HG03457 (cell line): ENCODE results near the gene STK38.
"Not testable (repeated sequence)": the region's sequence is repeated elsewhere in the genome, so short reads cannot be mapped to it uniquely, and the experiment has no call there.

ENCODE experiments used
- ATAC-seq: cut with Tn5 transposase; IDR thresholded peaks from one replicate; pipeline ENCODE4 v1.9.1; 2021; ENCODE audit warnings: moderate number of reproducible peaks; ENCODE audit not compliant: unreplicated experiment

The STK38 gene

GRCh38 chr6:36546920-36547645, at the start of gene STK38:
STK38 (minus strand) TSS chr6:36547479; CDS start chr6:36540202, 7,277 bp downstream.
- ATAC-seq = peak; percentile 53

GRCh38 chr6:36596356-36596755, 49.1 kb upstream of the STK38 start:
- no peak for ATAC-seq

DNA sequence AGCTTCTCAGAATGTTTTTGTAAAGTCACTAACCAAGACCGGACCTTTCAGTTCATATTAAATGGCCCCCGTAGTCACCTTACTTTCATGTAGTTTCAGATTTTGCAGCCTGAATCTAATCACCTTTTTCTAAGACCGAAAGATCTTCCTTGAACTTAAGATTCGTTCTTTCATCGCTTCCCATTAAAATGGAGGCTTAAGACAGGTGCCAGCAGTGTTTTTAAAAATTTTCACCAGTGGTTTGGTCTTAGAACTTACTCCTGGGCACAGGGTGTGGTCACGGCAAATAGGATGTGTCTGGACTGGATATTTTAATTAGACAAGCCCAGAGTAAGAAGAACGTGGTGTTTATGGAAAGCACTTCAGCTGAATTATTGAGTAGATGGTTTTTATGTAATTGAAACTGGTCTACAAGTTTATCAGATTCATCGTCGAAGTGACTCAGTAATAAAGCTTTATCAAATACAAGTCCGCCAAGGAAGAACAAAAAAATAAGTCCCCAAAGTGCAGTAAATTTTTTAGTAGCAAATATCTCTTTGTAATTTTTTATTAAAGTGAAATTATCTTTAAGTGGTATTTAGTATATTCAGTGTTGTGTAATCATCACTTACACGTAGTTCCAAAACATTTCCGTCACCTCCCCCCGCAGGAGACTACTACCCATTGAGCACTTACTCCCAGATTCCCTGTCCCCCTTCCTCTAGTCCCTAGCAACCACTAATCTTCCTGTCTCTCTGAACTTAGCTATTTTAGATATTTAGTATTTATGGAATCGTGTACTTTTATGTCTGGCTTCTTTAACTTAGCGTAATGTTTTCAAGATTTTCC, 47.8 kb upstream of the STK38 start:
- no peak for ATAC-seq

- peak; percentile 70 for ATAC-seq
Measured at GRCh38 chr6:36594029-36594815, 46.9 kb upstream of the STK38 start, which contains the start of gene SRSF3. SRSF3 (plus strand) TSS chr6:36594362; CDS start chr6:36596763, 2,401 bp downstream.

DNA sequence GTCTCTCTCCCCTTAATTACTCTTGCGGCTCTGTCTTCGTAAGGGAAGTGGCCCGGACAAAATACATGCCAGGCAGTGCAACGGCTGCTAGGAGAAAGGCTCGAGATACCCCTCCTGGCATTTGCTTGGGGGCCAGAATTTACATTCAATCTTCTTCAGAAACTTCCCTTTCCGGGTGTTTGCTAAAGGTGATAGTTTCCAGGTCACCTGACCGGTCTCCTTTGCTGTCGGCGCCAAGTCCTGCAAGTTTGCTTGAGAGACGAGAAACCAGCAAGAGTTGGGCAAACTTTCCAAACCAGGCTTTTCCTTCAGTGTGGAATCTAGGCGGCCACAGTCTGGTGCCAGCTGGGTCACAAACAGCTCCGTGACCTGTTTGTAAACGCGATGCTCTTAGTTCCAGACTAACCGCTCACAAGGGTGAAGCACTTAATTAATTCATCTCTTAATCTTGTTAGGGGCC, 46.3 kb upstream of the STK38 start:
- peak; percentile 13 for ATAC-seq

DNA sequence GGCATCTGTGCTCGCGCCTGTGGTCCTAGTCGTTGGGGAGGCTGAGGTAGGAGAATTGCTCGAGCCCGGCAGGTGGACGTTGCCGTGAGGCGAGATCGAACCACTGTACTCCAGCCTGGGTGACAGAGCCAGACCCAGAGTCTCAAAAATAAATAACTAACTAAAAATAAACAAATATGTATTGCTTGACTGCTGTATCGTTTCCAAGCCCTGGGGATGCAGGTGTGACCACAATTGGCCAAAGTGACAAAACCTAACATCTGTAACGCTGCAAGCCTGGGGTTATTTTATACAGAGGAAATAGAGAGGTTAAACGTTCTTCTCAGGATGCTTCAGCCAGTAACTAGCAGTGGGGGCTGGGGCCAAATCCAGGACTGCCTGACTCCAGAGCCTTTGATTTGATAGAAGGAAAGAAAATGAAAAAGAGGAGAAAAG, 45.0 kb upstream of the STK38 start:
- ATAC-seq = peak; percentile 37

- ATAC-seq = no peak
Measured at GRCh38 chr6:36590237-36590636, 43.0 kb upstream of the STK38 start.

- ATAC-seq = not testable (repeated sequence)
Measured at GRCh38 chr6:36589025-36589400, 41.7 kb upstream of the STK38 start.

DNA sequence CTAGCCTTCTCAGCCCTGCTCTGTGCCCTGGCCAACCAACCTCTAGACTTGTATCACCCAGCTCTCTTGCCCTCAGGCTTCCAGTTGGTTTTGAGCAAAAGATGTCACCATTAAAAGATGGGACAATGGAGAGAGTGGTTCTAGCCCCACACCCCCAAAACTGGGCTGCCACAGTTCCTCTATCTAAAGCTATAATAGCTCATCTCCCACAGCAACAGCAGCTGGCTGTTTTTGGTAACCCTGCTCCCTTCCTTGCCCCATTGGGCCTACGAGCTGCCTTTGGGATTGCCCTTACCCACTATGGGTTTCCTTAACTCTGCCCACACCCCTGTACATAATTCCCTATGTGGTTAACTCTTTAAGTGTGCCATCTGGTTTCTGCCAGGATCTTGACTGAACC, 39.3 kb upstream of the STK38 start:
- no peak for ATAC-seq

DNA sequence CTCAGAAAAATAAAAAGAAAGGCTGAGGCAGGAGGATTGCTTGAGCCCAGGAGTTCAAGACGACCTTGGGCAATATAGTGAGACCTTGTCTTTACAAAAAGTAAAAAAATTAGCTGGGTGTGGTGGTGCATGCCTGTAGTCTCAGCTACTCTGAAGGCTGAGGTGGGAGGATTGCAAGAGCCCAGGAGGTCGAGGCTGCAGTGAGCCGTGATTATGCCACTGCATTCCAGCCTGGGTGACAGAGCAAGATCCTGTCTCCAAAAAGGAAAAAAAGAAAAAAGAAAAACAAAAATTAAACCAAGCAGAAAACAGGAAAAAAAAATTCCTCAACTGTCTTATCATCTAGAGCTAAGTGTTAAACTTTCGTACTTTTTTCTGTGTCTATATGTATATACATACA, 34.4 kb upstream of the STK38 start:
- no peak for ATAC-seq

DNA sequence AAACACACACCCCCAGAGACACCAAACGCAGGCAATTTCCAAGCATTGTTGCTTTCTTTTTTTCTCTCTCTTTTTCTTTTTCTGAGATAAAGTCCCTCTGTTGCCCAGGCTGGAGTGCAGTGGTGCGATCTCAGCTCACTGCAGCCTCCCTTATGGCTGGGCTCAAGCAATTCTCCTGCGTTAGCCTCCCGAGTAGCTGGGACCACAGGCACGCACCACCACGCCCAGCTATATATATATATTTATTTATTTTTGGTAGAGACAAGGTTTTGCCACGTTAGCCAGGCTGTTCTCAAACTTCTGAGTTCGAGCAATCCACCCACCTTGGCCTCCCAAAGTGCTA, 32.9 kb upstream of the STK38 start:
- no peak for ATAC-seq

DNA sequence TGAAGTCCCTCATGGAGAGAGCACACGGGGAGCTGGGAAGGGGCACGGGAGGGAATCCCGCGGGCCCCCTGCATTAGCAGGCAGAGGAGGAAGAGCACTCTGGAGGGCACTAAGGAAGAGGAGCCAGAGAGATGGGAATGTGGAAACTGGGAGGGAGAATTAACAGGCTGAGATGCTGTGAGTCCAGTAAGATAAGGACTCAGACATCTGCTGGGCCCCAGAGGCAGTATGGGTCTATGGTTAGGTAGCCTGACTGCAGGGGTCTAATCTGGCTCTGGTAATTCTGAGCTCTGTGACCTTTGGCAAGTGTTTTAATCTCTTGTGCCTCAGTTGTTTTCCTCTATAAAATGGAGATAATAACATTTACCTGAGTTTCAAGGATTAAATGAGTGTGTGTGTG, 31.2 kb upstream of the STK38 start:
- no peak for ATAC-seq

GRCh38 chr6:36578030-36578429, 30.8 kb upstream of the STK38 start:
- no peak for ATAC-seq

GRCh38 chr6:36577301-36577700, 30.0 kb upstream of the STK38 start:
- no peak for ATAC-seq

- no peak for ATAC-seq
Measured at GRCh38 chr6:36576578-36576977, 29.3 kb upstream of the STK38 start.

DNA sequence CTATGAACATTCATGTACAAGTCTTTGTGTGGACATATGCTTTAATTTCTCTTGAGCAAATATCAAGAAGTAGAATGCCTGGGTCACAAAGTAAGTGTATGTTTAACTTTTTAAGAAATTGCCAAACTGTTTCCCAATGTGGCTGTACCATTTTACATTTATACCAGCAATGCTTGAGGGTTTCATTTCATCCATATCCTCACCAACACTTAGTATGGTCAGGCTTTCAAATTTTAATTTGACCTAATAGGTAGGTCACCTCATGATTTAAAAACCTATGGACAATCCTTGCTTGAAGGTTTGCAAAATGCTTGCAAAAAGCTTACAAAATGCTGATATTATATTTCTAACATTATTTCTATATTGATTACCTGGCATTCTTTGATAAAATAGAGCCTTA, 27.4 kb upstream of the STK38 start:
- no peak for ATAC-seq

DNA sequence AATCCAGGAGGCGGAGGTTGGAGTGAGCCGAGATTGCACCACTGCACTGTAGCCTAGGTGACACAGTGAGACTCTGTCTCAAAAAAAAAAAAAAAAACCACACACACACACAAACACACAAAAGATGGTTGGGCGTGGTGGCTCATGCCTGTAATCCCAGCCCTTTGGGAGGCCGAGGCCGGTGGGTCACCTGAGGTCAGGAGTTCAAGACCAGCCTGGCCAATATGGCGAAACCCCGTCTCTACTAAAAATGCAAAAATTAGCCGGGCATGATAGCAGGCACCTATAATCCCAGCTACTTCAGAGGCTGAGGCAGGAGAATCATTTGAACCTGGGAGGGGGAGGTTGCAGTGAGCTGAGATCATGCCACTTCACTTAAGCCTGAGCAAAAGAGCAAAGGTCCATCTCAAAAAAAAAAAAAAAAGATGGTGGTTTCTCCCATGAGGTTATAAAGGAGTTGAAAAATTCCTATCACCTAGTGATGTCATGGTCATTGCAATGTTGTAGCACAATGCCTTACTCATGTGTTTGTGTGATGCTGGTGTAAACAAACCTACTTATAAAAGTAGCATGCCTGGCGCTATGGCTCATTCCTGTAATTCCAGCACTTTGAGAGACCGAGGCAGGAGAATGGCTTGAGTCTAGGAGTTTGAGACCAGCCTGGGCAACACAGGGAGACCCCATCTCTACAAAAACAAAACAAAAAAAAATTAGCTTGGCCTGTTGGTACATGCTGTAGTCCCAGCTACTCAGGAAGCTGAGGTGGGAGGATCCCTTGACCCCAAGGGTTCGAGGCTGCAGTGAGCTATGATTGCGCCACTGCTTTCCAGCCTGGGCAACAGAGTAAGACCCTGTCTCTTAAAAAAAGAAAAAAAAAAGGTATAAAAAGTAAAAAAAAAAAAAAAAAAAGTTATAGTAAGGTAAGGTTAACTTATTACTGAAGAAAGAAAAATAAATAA, 25.4 kb upstream of the STK38 start:
- not testable (repeated sequence) for ATAC-seq

- no peak for ATAC-seq
Measured at GRCh38 chr6:36571122-36572043, 24.1 kb upstream of the STK38 start.

DNA sequence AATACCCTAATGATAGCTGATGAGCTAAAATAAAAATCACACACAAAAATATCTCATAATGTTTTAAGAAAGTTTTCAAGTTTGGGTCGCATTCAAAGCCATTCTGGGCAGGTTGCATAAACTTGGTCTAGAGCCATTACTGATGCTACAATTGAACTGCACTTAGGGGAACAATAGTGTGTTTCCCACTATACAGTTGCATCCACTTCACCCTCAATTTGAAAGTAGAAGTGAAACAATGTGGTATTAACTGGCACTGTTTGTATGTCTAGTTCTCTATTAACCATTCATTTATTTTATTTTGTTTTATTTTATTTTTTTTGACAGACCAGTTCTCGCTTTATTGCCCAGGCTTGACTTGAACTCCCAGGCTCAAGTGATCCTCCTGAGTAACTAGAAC, 23.0 kb upstream of the STK38 start:
- ATAC-seq = no peak
